Neural cell (in vitro differentiated cells): ENCODE results near the gene SOHLH1. TPM values are rescaled to one million over a fixed set of nuclear protein-coding genes. Genes with fewer than 3 reads are reported as not detected.

ENCODE experiments used
- H2AFZ ChIP-seq: fragments of 200-600, 300-800 bp; sonication (generic), shearing (Covaris generic); 2 replicates; pipeline ENCODE4 v1.6.0; 2014; ENCODE audit warnings: low read depth, mild to moderate bottlenecking, antibody characterized with exemption, low read length, moderate library complexity
- H3F3A ChIP-seq: fragments of 200-600 bp; shearing (Covaris generic); 2 replicates; pipeline ENCODE4 v1.6.1; 2016; ENCODE audit warnings: mild to moderate bottlenecking, moderate library complexity, mixed read lengths, antibody characterized with exemption, low read length; ENCODE audit not compliant: insufficient read depth, poor library complexity, severe bottlenecking
- H3K27ac ChIP-seq: fragments of 200-600, 300-800 bp; sonication (generic), shearing (Covaris generic); 2 replicates; pipeline ENCODE4 v1.5.1; 2014; ENCODE audit warnings: mild to moderate bottlenecking, low read length, moderate library complexity
- H3K27me3 ChIP-seq: fragments of 300-800, 200-600 bp; sonication (generic), shearing (Covaris generic); 2 replicates; pipeline ENCODE4 v1.6.0; 2014; ENCODE audit warnings: mild to moderate bottlenecking, low read depth, low read length, moderate library complexity; ENCODE audit not compliant: insufficient read depth
- H3K36me3 ChIP-seq: fragments of 300-800, 200-600 bp; sonication (generic), shearing (Covaris generic); 2 replicates; pipeline ENCODE4 v1.5.1; 2014; ENCODE audit warnings: mild to moderate bottlenecking, antibody characterized with exemption, low read length, moderate library complexity; ENCODE audit not compliant: insufficient read depth
- H3K4me2 ChIP-seq: fragments of 300-800, 200-600 bp; sonication (generic), shearing (Covaris generic); 2 replicates; pipeline ENCODE4 v1.6.0; 2014; ENCODE audit warnings: mild to moderate bottlenecking, low read length
- H3K4me3 ChIP-seq: fragments of 300-800, 200-600 bp; sonication (generic), shearing (Covaris generic); 2 replicates; pipeline ENCODE4 v1.5.1; 2014; ENCODE audit warnings: mild to moderate bottlenecking, low read length, moderate library complexity
- H3K79me2 ChIP-seq: fragments of 200-600 bp; shearing (Covaris generic); replicated peaks from 2 replicates; pipeline ENCODE4 v1.6.0; 2014; ENCODE audit warnings: mild to moderate bottlenecking, low read length, moderate library complexity; ENCODE audit not compliant: insufficient read depth
- H3K9ac ChIP-seq: fragments of 300-800, 200-600 bp; sonication (generic), shearing (Covaris generic); 2 replicates; pipeline ENCODE4 v1.6.1; 2016; ENCODE audit warnings: mild to moderate bottlenecking, low read length, mixed read lengths
- H3K9me2 ChIP-seq: fragments of 200-600 bp; shearing (Covaris generic); 2 replicates; pipeline ENCODE4 v1.6.1; 2016; ENCODE audit warnings: mild to moderate bottlenecking, low read length, mixed read lengths; ENCODE audit not compliant: insufficient read depth
- H3K9me3 ChIP-seq: fragments of 200-600, 300-800 bp; sonication (generic), shearing (Covaris generic); 2 replicates; pipeline ENCODE4 v1.6.1; 2016; ENCODE audit warnings: mild to moderate bottlenecking, mixed run types, low read length, moderate library complexity, mixed read lengths
- H4K20me1 ChIP-seq: fragments of 200-600 bp; shearing (Covaris generic); 2 replicates; pipeline ENCODE4 v1.6.1; 2016; ENCODE audit warnings: mild to moderate bottlenecking, mixed run types; ENCODE audit not compliant: insufficient read depth
- EP300 ChIP-seq: fragments of 450-650 bp; conservative IDR thresholded peaks from 2 replicates; pipeline ENCODE4 v1.6.1; 2014; ENCODE audit warnings: antibody characterized with exemption, mild to moderate bottlenecking, moderate library complexity; ENCODE audit not compliant: poor library complexity, severe bottlenecking
- EZH2 ChIP-seq: fragments of 200-600, 300-800 bp; shearing (Covaris generic), sonication (generic); IDR thresholded peaks from 2 replicates; pipeline ENCODE4 v1.6.1; 2014; ENCODE audit warnings: antibody characterized with exemption, low read length, borderline replicate concordance, mild to moderate bottlenecking; ENCODE audit not compliant: insufficient read depth, poor library complexity, severe bottlenecking
- POLR2AphosphoS5 ChIP-seq: IDR thresholded peaks from 2 replicates; pipeline ENCODE4 v1.6.1; 2012
- RAD21 ChIP-seq: fragments of 450-650 bp; conservative IDR thresholded peaks from 2 replicates; pipeline ENCODE4 v1.6.1; 2014; ENCODE audit warnings: antibody characterized with exemption, mild to moderate bottlenecking, moderate library complexity
- SMC3 ChIP-seq: fragments of 450-650 bp; conservative IDR thresholded peaks from 2 replicates; pipeline ENCODE4 v1.6.1; 2014; ENCODE audit warnings: antibody characterized with exemption, mild to moderate bottlenecking, moderate library complexity; ENCODE audit not compliant: poor library complexity
- TAF1 ChIP-seq: IDR thresholded peaks from 2 replicates; pipeline ENCODE4 v1.6.1; 2012; ENCODE audit warnings: low read depth
- polyA plus RNA-seq: library from polyadenylated mRNA; depleted of rRNA; stranded (reverse); fragments of >200 nt; gene quantifications from 2 replicates; pipeline ENCODE4 v1.2.3, GENCODE V29; 2014
- TF ChIP-seq, protein P1 (sequence below): IDR thresholded peaks from 2 replicates; pipeline ENCODE4 v1.6.1; 2012; ENCODE audit warnings: borderline replicate concordance
- TF ChIP-seq, protein P2 (sequence below): fragments of 450-650 bp; IDR thresholded peaks from 2 replicates; pipeline ENCODE4 v1.5.1; 2014; ENCODE audit warnings: antibody characterized with exemption, mild to moderate bottlenecking, moderate library complexity; ENCODE audit not compliant: poor library complexity, severe bottlenecking

The SOHLH1 gene
- polyA plus RNA-seq, 1 donor from 2014 or later: not detected

DNA sequence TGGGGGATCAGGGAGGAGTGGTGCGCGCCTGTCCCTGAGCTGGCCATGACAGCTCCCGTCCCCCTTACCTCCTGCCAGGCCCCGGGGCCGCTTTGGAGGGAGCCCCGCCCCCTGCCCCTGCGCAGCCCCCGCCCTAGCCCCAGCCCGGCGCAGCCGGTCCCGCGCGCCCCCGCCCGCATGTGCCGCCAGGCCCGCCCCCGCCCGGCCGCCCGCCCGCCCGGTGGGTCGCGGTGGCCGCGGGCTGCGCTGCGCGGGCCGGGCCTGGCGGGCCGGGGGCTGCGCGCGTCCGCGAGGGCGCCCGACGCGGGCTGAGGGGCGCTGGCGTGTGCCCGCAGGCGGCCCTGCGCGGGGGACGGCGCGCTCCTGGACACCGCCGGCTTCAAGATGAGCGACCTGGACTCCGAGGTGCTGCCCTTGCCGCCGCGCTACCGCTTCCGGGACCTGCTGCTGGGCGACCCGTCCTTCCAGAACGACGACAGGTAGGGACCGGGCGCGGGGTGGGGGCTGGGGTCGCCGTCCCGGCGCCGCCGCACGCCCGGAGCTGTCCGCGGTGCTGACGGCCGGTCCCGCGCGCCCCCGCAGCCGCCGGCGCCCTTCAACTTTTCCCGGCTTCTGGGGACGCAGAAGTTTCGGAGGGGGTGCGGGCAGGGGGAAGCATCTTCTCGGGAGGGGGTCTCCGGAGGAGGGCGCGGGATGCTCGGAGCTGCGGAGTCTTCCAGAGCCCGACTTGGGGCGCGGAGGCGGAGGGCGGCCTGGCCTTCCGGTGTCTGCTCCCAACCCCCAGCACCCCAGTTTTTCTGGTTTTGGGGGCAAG is 15.2 kb upstream of the SOHLH1 start:
- Histone ChIP-seq H2AFZ (no peak overlapping the region), H3K9ac (no peak overlapping the region), H3K27me3 (peaks cover 54% of the 10 kb centered on the region), H3K36me3 (no peaks in the 10 kb centered on the region), H4K20me1 (no peaks in the 10 kb centered on the region), H3K4me2 (no peak overlapping the region), H3F3A (no peaks in the 10 kb centered on the region), H3K9me3 (no peaks in the 10 kb centered on the region), H3K4me3 (peak overlapping the region; percentile 51), H3K27ac (no peak overlapping the region), H3K79me2 (no peaks in the 10 kb centered on the region), H3K9me2 (no peaks in the 10 kb centered on the region)
- TF ChIP-seq EP300 (no peak), SMC3 (no peak)
- TF ChIP-seq, protein P1, sequence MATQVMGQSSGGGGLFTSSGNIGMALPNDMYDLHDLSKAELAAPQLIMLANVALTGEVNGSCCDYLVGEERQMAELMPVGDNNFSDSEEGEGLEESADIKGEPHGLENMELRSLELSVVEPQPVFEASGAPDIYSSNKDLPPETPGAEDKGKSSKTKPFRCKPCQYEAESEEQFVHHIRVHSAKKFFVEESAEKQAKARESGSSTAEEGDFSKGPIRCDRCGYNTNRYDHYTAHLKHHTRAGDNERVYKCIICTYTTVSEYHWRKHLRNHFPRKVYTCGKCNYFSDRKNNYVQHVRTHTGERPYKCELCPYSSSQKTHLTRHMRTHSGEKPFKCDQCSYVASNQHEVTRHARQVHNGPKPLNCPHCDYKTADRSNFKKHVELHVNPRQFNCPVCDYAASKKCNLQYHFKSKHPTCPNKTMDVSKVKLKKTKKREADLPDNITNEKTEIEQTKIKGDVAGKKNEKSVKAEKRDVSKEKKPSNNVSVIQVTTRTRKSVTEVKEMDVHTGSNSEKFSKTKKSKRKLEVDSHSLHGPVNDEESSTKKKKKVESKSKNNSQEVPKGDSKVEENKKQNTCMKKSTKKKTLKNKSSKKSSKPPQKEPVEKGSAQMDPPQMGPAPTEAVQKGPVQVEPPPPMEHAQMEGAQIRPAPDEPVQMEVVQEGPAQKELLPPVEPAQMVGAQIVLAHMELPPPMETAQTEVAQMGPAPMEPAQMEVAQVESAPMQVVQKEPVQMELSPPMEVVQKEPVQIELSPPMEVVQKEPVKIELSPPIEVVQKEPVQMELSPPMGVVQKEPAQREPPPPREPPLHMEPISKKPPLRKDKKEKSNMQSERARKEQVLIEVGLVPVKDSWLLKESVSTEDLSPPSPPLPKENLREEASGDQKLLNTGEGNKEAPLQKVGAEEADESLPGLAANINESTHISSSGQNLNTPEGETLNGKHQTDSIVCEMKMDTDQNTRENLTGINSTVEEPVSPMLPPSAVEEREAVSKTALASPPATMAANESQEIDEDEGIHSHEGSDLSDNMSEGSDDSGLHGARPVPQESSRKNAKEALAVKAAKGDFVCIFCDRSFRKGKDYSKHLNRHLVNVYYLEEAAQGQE: peak; percentile 27

DNA sequence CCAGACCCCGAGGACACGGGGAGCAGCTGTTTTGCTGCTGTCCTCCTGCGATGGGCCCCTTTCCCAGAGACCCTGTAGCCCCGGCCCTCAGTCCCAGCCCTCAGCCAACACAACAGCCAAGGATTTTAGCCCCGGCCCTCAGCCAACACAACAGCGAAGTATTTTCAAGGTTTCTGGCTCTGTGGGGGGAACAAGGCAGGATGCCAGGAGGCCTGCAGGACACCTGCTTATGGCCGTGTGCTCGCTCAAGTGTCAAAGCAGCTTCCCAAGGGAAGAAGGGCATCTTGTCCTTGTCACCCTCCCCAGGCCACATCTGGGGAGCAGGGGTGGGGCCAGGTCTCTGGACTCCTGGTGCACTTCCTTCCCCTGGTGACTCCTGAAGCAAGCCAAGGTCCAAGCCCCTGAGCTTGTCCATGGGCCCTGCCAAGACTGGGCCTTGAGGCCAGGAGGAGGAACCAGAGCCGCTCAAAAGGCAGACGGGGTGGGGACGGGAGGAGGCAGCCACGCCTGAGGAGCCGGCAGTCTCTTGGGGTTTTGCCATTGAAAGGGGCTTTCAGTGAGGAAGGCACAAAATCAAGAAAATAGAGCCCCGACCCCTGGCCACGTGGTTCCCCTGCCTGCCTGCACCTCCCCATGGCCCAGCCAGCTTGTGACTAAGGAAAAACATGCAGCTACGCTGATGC is 13.5 kb upstream of the SOHLH1 start:
- H3K79me2 ChIP-seq: no peaks in the 10 kb centered on the region
- H3K27ac ChIP-seq: no peak overlapping the region
- H3K9ac ChIP-seq: no peak overlapping the region
- H3F3A ChIP-seq: no peaks in the 10 kb centered on the region
- H3K9me3 ChIP-seq: no peaks in the 10 kb centered on the region
- TF ChIP-seq, protein P2, sequence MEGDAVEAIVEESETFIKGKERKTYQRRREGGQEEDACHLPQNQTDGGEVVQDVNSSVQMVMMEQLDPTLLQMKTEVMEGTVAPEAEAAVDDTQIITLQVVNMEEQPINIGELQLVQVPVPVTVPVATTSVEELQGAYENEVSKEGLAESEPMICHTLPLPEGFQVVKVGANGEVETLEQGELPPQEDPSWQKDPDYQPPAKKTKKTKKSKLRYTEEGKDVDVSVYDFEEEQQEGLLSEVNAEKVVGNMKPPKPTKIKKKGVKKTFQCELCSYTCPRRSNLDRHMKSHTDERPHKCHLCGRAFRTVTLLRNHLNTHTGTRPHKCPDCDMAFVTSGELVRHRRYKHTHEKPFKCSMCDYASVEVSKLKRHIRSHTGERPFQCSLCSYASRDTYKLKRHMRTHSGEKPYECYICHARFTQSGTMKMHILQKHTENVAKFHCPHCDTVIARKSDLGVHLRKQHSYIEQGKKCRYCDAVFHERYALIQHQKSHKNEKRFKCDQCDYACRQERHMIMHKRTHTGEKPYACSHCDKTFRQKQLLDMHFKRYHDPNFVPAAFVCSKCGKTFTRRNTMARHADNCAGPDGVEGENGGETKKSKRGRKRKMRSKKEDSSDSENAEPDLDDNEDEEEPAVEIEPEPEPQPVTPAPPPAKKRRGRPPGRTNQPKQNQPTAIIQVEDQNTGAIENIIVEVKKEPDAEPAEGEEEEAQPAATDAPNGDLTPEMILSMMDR: no peak
- TF ChIP-seq EZH2 (no peak), RAD21 (no peak), SMC3 (no peak), POLR2AphosphoS5 (no peak), TAF1 (no peak)
- TF ChIP-seq, protein P1: no peak
- no peak overlapping the region for H2AFZ ChIP-seq
- no peaks in the 10 kb centered on the region for H3K9me2 ChIP-seq
- H3K36me3 ChIP-seq: no peaks in the 10 kb centered on the region
- no peak overlapping the region for H3K4me2 ChIP-seq
- H3K27me3 ChIP-seq: peaks cover 53% of the 10 kb centered on the region
- H4K20me1 ChIP-seq: no peaks in the 10 kb centered on the region
- no peak overlapping the region for H3K4me3 ChIP-seq
